Hematopoietic multipotent progenitor cell treated with erythropoietin and hydrocortisone succinate and interleukin-3 and kit ligand, for 17 days (in vitro differentiated cells): Measurements from ENCODE around the gene NCK2.

ENCODE experiments used
- DNase-seq: peaks from one replicate; pipeline ENCODE4 v3.0.0-alpha.2; 2015; ENCODE audit warnings: low spot score

NCK2 gene

GRCh38 chr2:105793196-105793975 lies 48.7 kb downstream of the NCK2 start:
- no peak for DNase-seq

- no peak for DNase-seq
Observed at GRCh38 chr2:105794926-105795574, 50.3 kb downstream of the NCK2 start.

- DNase-seq = no peak
Observed at GRCh38 chr2:105795575-105795934, 50.8 kb downstream of the NCK2 start.

GRCh38 chr2:105796131-105796638 lies 51.5 kb downstream of the NCK2 start:
- DNase-seq = no peak

- no peak for DNase-seq
Observed at GRCh38 chr2:105796791-105797190, 52.1 kb downstream of the NCK2 start.

- DNase-seq = no peak
Observed at GRCh38 chr2:105797298-105797819, 52.6 kb downstream of the NCK2 start.

- no peak for DNase-seq
Observed at GRCh38 chr2:105798595-105798994, 53.9 kb downstream of the NCK2 start.

- no peak for DNase-seq
Observed at GRCh38 chr2:105800036-105800713, 55.5 kb downstream of the NCK2 start.

- no peak for DNase-seq
Observed at GRCh38 chr2:105800953-105801635, 56.4 kb downstream of the NCK2 start.

- no peak for DNase-seq
Observed at GRCh38 chr2:105801961-105802360, 57.2 kb downstream of the NCK2 start.

- DNase-seq = no peak
Observed at GRCh38 chr2:105802587-105802986, 57.9 kb downstream of the NCK2 start.

GRCh38 chr2:105803337-105803736 lies 58.6 kb downstream of the NCK2 start:
- no peak for DNase-seq

GRCh38 chr2:105803773-105804172 lies 59.1 kb downstream of the NCK2 start:
- no peak for DNase-seq

GRCh38 chr2:105804266-105804665 lies 59.6 kb downstream of the NCK2 start:
- DNase-seq = no peak

- DNase-seq = no peak
Observed at GRCh38 chr2:105806996-105807395, 62.3 kb downstream of the NCK2 start.

- DNase-seq = no peak
Observed at GRCh38 chr2:105808423-105809096, 63.8 kb downstream of the NCK2 start.

GRCh38 chr2:105809097-105809473 lies 64.4 kb downstream of the NCK2 start:
- no peak for DNase-seq

GRCh38 chr2:105809723-105810122 lies 65.0 kb downstream of the NCK2 start:
- no peak for DNase-seq

- DNase-seq = peak; percentile 9
Observed at GRCh38 chr2:105812180-105813044, 67.7 kb downstream of the NCK2 start.

- no peak for DNase-seq
Observed at GRCh38 chr2:105813045-105813315, 68.3 kb downstream of the NCK2 start.

- no peak for DNase-seq
Observed at GRCh38 chr2:105813405-105813804, 68.7 kb downstream of the NCK2 start.
